MM.1S (cell line): ENCODE measurements around the gene KBTBD2.
"Not testable (repeated sequence)": the region's sequence is repeated elsewhere in the genome, so short reads cannot be mapped to it uniquely, and the experiment has no call there.

Experiments used
- DNase-seq: peaks from one replicate; pipeline ENCODE4 v3.0.0-alpha.2; 2015
- H2AFZ ChIP-seq: fragments of 300-600 bp; sonication (generic); 2 replicates; pipeline ENCODE4 v1.6.0; 2016; ENCODE audit warnings: antibody characterized with exemption, low read length
- H3F3A ChIP-seq: fragments of 300-600 bp; sonication (generic); 2 replicates; pipeline ENCODE4 v1.6.1; 2016; ENCODE audit warnings: mild to moderate bottlenecking, antibody characterized with exemption, low read length, moderate library complexity, mixed read lengths; ENCODE audit not compliant: insufficient read depth
- H3K27ac ChIP-seq: fragments of 300-600 bp; sonication (generic); 2 replicates; pipeline ENCODE4 v1.5.1; 2016; ENCODE audit warnings: mild to moderate bottlenecking, low read length
- H3K27me3 ChIP-seq: fragments of 300-600 bp; sonication (generic); replicated peaks from 2 replicates; pipeline ENCODE4 v1.6.0; 2016; ENCODE audit warnings: low read length; ENCODE audit not compliant: insufficient read depth
- H3K36me3 ChIP-seq: fragments of 300-600 bp; sonication (generic); replicated peaks from 2 replicates; pipeline ENCODE4 v1.6.1; 2016; ENCODE audit warnings: mild to moderate bottlenecking, low read length, mixed read lengths; ENCODE audit not compliant: insufficient read depth
- H3K4me1 ChIP-seq: fragments of 300-600 bp; sonication (generic); 2 replicates; pipeline ENCODE4 v1.6.1; 2016; ENCODE audit warnings: low read length, mixed read lengths
- H3K4me2 ChIP-seq: fragments of 300-600 bp; sonication (generic); 2 replicates; pipeline ENCODE4 v1.6.0; 2016; ENCODE audit warnings: low read depth, low read length
- H3K4me3 ChIP-seq: fragments of 300-600 bp; sonication (generic); 2 replicates; pipeline ENCODE4 v1.5.1; 2016; ENCODE audit warnings: low read length, mixed read lengths
- H3K79me2 ChIP-seq: fragments of 300-600 bp; sonication (generic); 2 replicates; pipeline ENCODE4 v1.6.1; 2016; ENCODE audit warnings: mixed run types, low read length, mixed read lengths
- H3K9ac ChIP-seq: fragments of 300-600 bp; sonication (generic); 2 replicates; pipeline ENCODE4 v1.6.1; 2016; ENCODE audit warnings: low read length, mixed read lengths
- H3K9me2 ChIP-seq: fragments of 300-600 bp; sonication (generic); replicated peaks from 2 replicates; pipeline ENCODE4 v1.6.1; 2016; ENCODE audit warnings: mild to moderate bottlenecking, low read length, mixed read lengths; ENCODE audit not compliant: insufficient read depth
- H3K9me3 ChIP-seq: fragments of 300-600 bp; sonication (generic); replicated peaks from 2 replicates; pipeline ENCODE4 v1.6.1; 2016; ENCODE audit warnings: mild to moderate bottlenecking, low read length, mixed read lengths; ENCODE audit not compliant: insufficient read depth
- H4K20me1 ChIP-seq: fragments of 300-600 bp; sonication (generic); 2 replicates; pipeline ENCODE4 v1.6.1; 2016; ENCODE audit warnings: mild to moderate bottlenecking, low read length, moderate library complexity, mixed read lengths; ENCODE audit not compliant: insufficient read depth
- CTCF ChIP-seq: fragments of 300-600 bp; sonication (generic); IDR thresholded peaks from 2 replicates; pipeline ENCODE4 v1.5.1; 2016; ENCODE audit warnings: antibody characterized with exemption, low read length, mixed read lengths
- EZH2 ChIP-seq: fragments of 300-600 bp; sonication (generic); optimal IDR thresholded peaks from 2 replicates; pipeline ENCODE3; 2017; ENCODE audit warnings: low read depth, mild to moderate bottlenecking, antibody characterized with exemption, low read length, mixed read lengths
- EZH2phosphoT487 ChIP-seq: fragments of 300-600 bp; sonication (generic); IDR thresholded peaks from 2 replicates; pipeline ENCODE4 v1.6.1; 2018; ENCODE audit warnings: antibody characterized with exemption, low read length

The KBTBD2 gene

GRCh38 chr7:32879460-32879859 lies 12.1 kb downstream of the KBTBD2 start:
- no peak for TF ChIP-seq EZH2
- no peak for TF ChIP-seq EZH2phosphoT487
- TF ChIP-seq CTCF: no peak
- H2AFZ ChIP-seq: no peak overlapping the region
- 0 out of 2 replicates have a peak, but pooled peaks cover 5% of the 10 kb centered on the region for H3F3A ChIP-seq
- 0 out of 2 replicates have a peak, but pooled peaks cover 13% of the 10 kb centered on the region for H4K20me1 ChIP-seq
- H3K27me3 ChIP-seq: no peaks in the 10 kb centered on the region
- no peak overlapping the region for H3K27ac ChIP-seq
- no peak overlapping the region for H3K4me2 ChIP-seq
- H3K9me3 ChIP-seq: no peaks in the 10 kb centered on the region
- H3K4me1 ChIP-seq: 0 out of 2 replicates have a peak, but pooled peaks cover 4% of the 10 kb centered on the region
- H3K36me3 ChIP-seq: peaks cover 3% of the 10 kb centered on the region; the same call in 1 of the 2 replicates
- no peak for DNase-seq
- peaks cover 97% of the 10 kb centered on the region for H3K79me2 ChIP-seq
- H3K9me2 ChIP-seq: no peaks in the 10 kb centered on the region
- no peak overlapping the region for H3K4me3 ChIP-seq
- no peak overlapping the region for H3K9ac ChIP-seq

GRCh38 chr7:32878023-32878422 lies 13.5 kb downstream of the KBTBD2 start:
- H3K4me3 ChIP-seq, H2AFZ ChIP-seq, H3K4me2 ChIP-seq, H3K27ac ChIP-seq, H3K27me3 ChIP-seq, H3K9me3 ChIP-seq, H3F3A ChIP-seq, H3K36me3 ChIP-seq, H3K9me2 ChIP-seq, H3K9ac ChIP-seq, H3K4me1 ChIP-seq, DNase-seq: not testable (repeated sequence)
- Histone ChIP-seq H4K20me1 (0 out of 2 replicates have a peak, but pooled peaks cover 13% of the 10 kb centered on the region), H3K79me2 (peaks cover 90% of the 10 kb centered on the region)

- Histone ChIP-seq H3K27me3 (no peaks in the 10 kb centered on the region), H3K9me3 (no peaks in the 10 kb centered on the region), H3K36me3 (peaks cover 18% of the 10 kb centered on the region; the same call in 1 of the 2 replicates), H3K27ac (no peak overlapping the region), H3F3A (0 out of 2 replicates have a peak, but pooled peaks cover 5% of the 10 kb centered on the region), H3K79me2 (peaks cover 55% of the 10 kb centered on the region), H2AFZ (no peak overlapping the region), H3K4me1 (no peaks in the 10 kb centered on the region), H3K4me2 (no peak overlapping the region), H3K9me2 (no peaks in the 10 kb centered on the region), H3K9ac (no peak overlapping the region), H4K20me1 (no peaks in the 10 kb centered on the region), H3K4me3 (no peak overlapping the region)
- no peak for DNase-seq
- no peak for TF ChIP-seq EZH2
- no peak for TF ChIP-seq EZH2phosphoT487
- TF ChIP-seq CTCF: no peak
These were observed 19.1 kb downstream of the KBTBD2 start for GRCh38 chr7:32872421-32872820.

- no peaks in the 10 kb centered on the region for H3K4me1 ChIP-seq
- no peak overlapping the region for H3K4me2 ChIP-seq
- no peak for DNase-seq
- peaks cover 18% of the 10 kb centered on the region; the same call in 1 of the 2 replicates for H3K36me3 ChIP-seq
- H3K9me2 ChIP-seq: no peaks in the 10 kb centered on the region
- no peaks in the 10 kb centered on the region for H4K20me1 ChIP-seq
- H3K79me2 ChIP-seq: peaks cover 49% of the 10 kb centered on the region
- H3F3A ChIP-seq: 0 out of 2 replicates have a peak, but pooled peaks cover 5% of the 10 kb centered on the region
- H2AFZ ChIP-seq: no peak overlapping the region
- TF ChIP-seq CTCF (no peak), EZH2 (no peak), EZH2phosphoT487 (no peak)
- no peaks in the 10 kb centered on the region for H3K27me3 ChIP-seq
- no peak overlapping the region for H3K4me3 ChIP-seq
- H3K9ac ChIP-seq: no peak overlapping the region
- H3K27ac ChIP-seq: no peak overlapping the region
- H3K9me3 ChIP-seq: no peaks in the 10 kb centered on the region
These were observed 19.8 kb downstream of the KBTBD2 start for GRCh38 chr7:32871624-32872371.
